Measurements from ENCODE around the gene MYO18A.

DNA sequence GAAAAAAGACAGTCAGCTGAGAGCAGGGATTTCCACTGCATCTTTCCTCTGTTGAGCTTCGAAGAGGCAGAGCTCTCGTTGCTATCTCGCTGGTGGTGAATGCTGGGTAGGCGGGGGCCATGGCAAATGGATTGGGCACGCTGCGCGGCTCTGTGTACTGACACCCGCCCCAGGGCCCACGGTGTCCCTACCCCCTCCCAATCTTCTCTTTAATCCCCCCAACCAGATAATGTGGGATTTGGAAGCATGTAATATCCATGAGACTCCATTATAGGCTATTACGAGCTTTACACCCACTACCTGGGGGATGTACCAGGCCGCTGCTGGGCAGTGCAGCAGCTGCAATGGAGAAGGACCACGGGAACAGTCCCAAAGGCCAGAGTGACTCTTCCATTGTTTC, 129.0 kb downstream of the MYO18A start:
- no peak for TF ChIP-seq POLR2A (IDR thresholded peaks at IDR 0.05)
- TF ChIP-seq, protein P1, sequence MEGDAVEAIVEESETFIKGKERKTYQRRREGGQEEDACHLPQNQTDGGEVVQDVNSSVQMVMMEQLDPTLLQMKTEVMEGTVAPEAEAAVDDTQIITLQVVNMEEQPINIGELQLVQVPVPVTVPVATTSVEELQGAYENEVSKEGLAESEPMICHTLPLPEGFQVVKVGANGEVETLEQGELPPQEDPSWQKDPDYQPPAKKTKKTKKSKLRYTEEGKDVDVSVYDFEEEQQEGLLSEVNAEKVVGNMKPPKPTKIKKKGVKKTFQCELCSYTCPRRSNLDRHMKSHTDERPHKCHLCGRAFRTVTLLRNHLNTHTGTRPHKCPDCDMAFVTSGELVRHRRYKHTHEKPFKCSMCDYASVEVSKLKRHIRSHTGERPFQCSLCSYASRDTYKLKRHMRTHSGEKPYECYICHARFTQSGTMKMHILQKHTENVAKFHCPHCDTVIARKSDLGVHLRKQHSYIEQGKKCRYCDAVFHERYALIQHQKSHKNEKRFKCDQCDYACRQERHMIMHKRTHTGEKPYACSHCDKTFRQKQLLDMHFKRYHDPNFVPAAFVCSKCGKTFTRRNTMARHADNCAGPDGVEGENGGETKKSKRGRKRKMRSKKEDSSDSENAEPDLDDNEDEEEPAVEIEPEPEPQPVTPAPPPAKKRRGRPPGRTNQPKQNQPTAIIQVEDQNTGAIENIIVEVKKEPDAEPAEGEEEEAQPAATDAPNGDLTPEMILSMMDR (IDR thresholded peaks at IDR 0.05), result no peak

All from tibial nerve (tissue), 3 donors.